HepG2 (cell line): Measurements from ENCODE around the gene TPRG1. TPM values are rescaled to one million over a fixed set of nuclear protein-coding genes. Genes with fewer than 3 reads are reported as not detected.

Experiments used
- AKNA ChIP-seq: sonication (generic); formaldehyde crosslinking; IDR thresholded peaks from 2 replicates; pipeline ENCODE4 v1.4.0; 2020; ENCODE audit warnings: missing genetic modification reagents, borderline replicate concordance
- ATF2 ChIP-seq: sonication (generic); formaldehyde crosslinking; IDR thresholded peaks from 2 replicates; pipeline ENCODE4 v1.4.0; 2020; ENCODE audit warnings: missing genetic modification reagents
- POLR2G ChIP-seq: fragments of 200-400 bp; formaldehyde crosslinking; IDR thresholded peaks from 2 replicates; pipeline ENCODE4 v1.6.1; 2018; ENCODE audit warnings: mild to moderate bottlenecking, low read depth, low read length, moderate library complexity
- SIN3B ChIP-seq: fragments of 150-350 bp; IDR thresholded peaks from 2 replicates; pipeline ENCODE4 v1.6.1; 2014; ENCODE audit warnings: low read length
- SMC3 ChIP-seq: IDR thresholded peaks from 2 replicates; pipeline ENCODE4 v1.6.1; 2011; ENCODE audit warnings: low read length, improper control_type of control experiment
- TBP ChIP-seq: sonication (generic); formaldehyde crosslinking; IDR thresholded peaks from 2 replicates; pipeline ENCODE4 v1.5.0; 2020; ENCODE audit warnings: missing genetic modification reagents
- ZBTB40 ChIP-seq, 2 experiments: fragments of 450-650 bp in 1 of 2; sonication (generic) in 1 of 2; formaldehyde crosslinking in 1 of 2; IDR thresholded peaks; 2 replicates each; pipeline versions ENCODE4 v1.6.1 to v1.8.0; 2016 to 2022; ENCODE audit warnings: antibody characterized with exemption in 1 of 2, mild to moderate bottlenecking in 1 of 2, missing genetic modification reagents in 1 of 2
- ZFAT ChIP-seq: sonication (generic); formaldehyde crosslinking; conservative IDR thresholded peaks from 2 replicates; pipeline ENCODE4 v1.8.1; 2023; ENCODE audit warnings: missing genetic modification reagents, inconsistent platforms
- ZNF3 ChIP-seq: IDR thresholded peaks from 2 replicates; pipeline ENCODE4 v1.7.0; 2017; ENCODE audit warnings: inconsistent platforms
- polyA plus RNA-seq, 8 experiments: library from polyadenylated mRNA; depleted of rRNA in 3 of 8; stranded (reverse) in 7 of 8; unstranded in 1 of 8; fragments of >200 nt; fragmentation: Illumina TruSeq in 4 of 8; extraction: Trizol in 4 of 8; gene quantifications; 2 replicates each; pipeline versions ENCODE4 v1.2.1 to v1.2.3, GENCODE V29; 2011 to 2016; ENCODE audit warnings: low read depth in 4 of 8, missing spikeins in 1 of 8, mixed read lengths in 1 of 8; ENCODE audit not compliant: insufficient read depth in 1 of 8
- total RNA-seq, 5 experiments: library from RNA; depleted of rRNA; stranded (reverse); fragments of >200 nt; fragmentation: Illumina TruSeq; extraction: Trizol; gene quantifications; 2 replicates each; pipeline ENCODE4 v1.2.3, GENCODE V29; 2016; ENCODE audit warnings: low read depth in 1 of 5

The TPRG1 gene
- total and polyA plus RNA-seq, 2 of the 13 experiments (the other 11 are each of a cell fraction or from before 2014, with no cell fraction given): 0.17 TPM; not detected in 1

GRCh38 chr3:189270248-189270832, 98.6 kb downstream of the TPRG1 start (continued):
- no peak for TF ChIP-seq ATF2
- TF ChIP-seq ZNF3 (CRISPR knock-in tag): no peak
- TF ChIP-seq TBP (CRISPR knock-in tag): no peak
- TF ChIP-seq AKNA: no peak
- TF ChIP-seq SIN3B: no peak
- TF ChIP-seq ZBTB40 (IDR thresholded peaks at IDR 0.05): no peak
- no peak for TF ChIP-seq ZBTB40 (CRISPR knock-in tag; IDR thresholded peaks at IDR 0.05)
- TF ChIP-seq SMC3: peak; percentile 65
- no peak for TF ChIP-seq ZFAT (CRISPR knock-in tag)
- no peak for TF ChIP-seq POLR2G
